K562 (cell line): ENCODE measurements around the gene MYO18A. TPM values are rescaled to one million over a fixed set of nuclear protein-coding genes. Genes with fewer than 3 reads are reported as not detected.

Source experiments
- ADNP ChIP-seq: fragments of 200-800 bp; sonication (Bioruptor generic); IDR thresholded peaks from 2 replicates; pipeline ENCODE4 v1.6.1; 2016; ENCODE audit warnings: missing genetic modification characterization, missing compliant biosample characterization
- CBFA2T2 ChIP-seq: fragments of 450-650 bp; conservative IDR thresholded peaks from 2 replicates; pipeline ENCODE4 v1.6.1; 2017; ENCODE audit warnings: mild to moderate bottlenecking
- CBX5 ChIP-seq: IDR thresholded peaks from 2 replicates; pipeline ENCODE4 v1.6.1; 2014; ENCODE audit warnings: low read depth, borderline replicate concordance
- CTCF ChIP-seq, 3 experiments: IDR thresholded peaks in 2 of 3; conservative IDR thresholded peaks in 1 of 3; 2 replicates each; pipeline ENCODE4 v1.5.1; 2011 to 2012; ENCODE audit warnings: low read length in 3 of 3, mild to moderate bottlenecking in 3 of 3, control low read depth in 2 of 3, improper control_type of control experiment in 1 of 3, inconsistent platforms in 1 of 3, low read depth in 1 of 3, mixed read lengths in 1 of 3, moderate library complexity in 1 of 3; ENCODE audit not compliant: insufficient read depth in 2 of 3
- DNMT1 ChIP-seq: fragments of 450-650 bp; IDR thresholded peaks from 2 replicates; pipeline ENCODE4 v1.6.1; 2016; ENCODE audit warnings: antibody characterized with exemption, mild to moderate bottlenecking
- FOSL1 ChIP-seq: fragments of 200-800 bp; sonication (Bioruptor generic); conservative IDR thresholded peaks from 2 replicates; pipeline ENCODE4 v1.6.1; 2016; ENCODE audit warnings: missing genetic modification characterization, missing compliant biosample characterization
- FOXK1 ChIP-seq: sonication (generic); formaldehyde crosslinking; IDR thresholded peaks from 2 replicates; pipeline ENCODE4 v1.8.0; 2022; ENCODE audit warnings: missing genetic modification reagents, mild to moderate bottlenecking, borderline replicate concordance
- HDAC3 ChIP-seq: fragments of 450-650 bp; IDR thresholded peaks from 2 replicates; pipeline ENCODE4 v1.6.1; 2018; ENCODE audit warnings: borderline replicate concordance, mild to moderate bottlenecking, moderate library complexity; ENCODE audit not compliant: partially characterized antibody
- HNRNPK ChIP-seq: fragments of 200-400 bp; formaldehyde crosslinking; IDR thresholded peaks from one replicate; pipeline ENCODE4 v1.6.1; 2018; ENCODE audit warnings: mild to moderate bottlenecking, low read depth, low read length; ENCODE audit not compliant: poor library complexity, severe bottlenecking
- HOXB6 ChIP-seq: fragments of 250-450 bp; sonication (Bioruptor Pico); IDR thresholded peaks from 2 replicates; pipeline ENCODE4 v1.5.1; 2022; ENCODE audit warnings: mild to moderate bottlenecking, borderline replicate concordance
- MAFF ChIP-seq: IDR thresholded peaks from 2 replicates; pipeline ENCODE4 v1.6.1; 2012; ENCODE audit warnings: low read length, improper control_type of control experiment
- PML ChIP-seq: IDR thresholded peaks from 2 replicates; pipeline ENCODE4 v1.6.1; 2012; ENCODE audit warnings: low read length, inconsistent platforms
- PRDM10 ChIP-seq: fragments of 450-650 bp; IDR thresholded peaks from 2 replicates; pipeline ENCODE4 v1.6.1; 2018; ENCODE audit not compliant: partially characterized antibody
- SIN3A ChIP-seq, 2 experiments: fragments of 150-350 bp in 1 of 2; IDR thresholded peaks; 2 replicates each; pipeline ENCODE4 v1.6.1; 2011 to 2016; ENCODE audit warnings: borderline replicate concordance in 2 of 2, low read depth in 2 of 2, low read length in 2 of 2, mild to moderate bottlenecking in 2 of 2, moderate library complexity in 2 of 2; ENCODE audit not compliant: control insufficient read depth in 1 of 2
- ZNF398 ChIP-seq: fragments of 250-450 bp; sonication (Bioruptor Pico); IDR thresholded peaks from 2 replicates; pipeline ENCODE4 v1.8.0; 2021; ENCODE audit warnings: moderate library complexity, mild to moderate bottlenecking, inconsistent platforms
- ZNF41 ChIP-seq: fragments of 250-450 bp; sonication (Bioruptor Pico); conservative IDR thresholded peaks from 2 replicates; pipeline ENCODE4 v1.4.0; 2020; ENCODE audit warnings: mild to moderate bottlenecking
- polyA plus RNA-seq, 8 experiments: library from polyadenylated mRNA; depleted of rRNA in 4 of 8; stranded (reverse) in 5 of 8; unstranded in 3 of 8; fragments of >200 nt; fragmentation: Nextera tagmentation in 2 of 8; fragmentation: Illumina TruSeq in 1 of 8; extraction: Ambion mirVana in 2 of 8; extraction: Trizol in 1 of 8; gene quantifications; 2 replicates each; pipeline versions ENCODE4 v1.2.1 to v1.2.3, GENCODE V29; 2011 to 2014; ENCODE audit warnings: inconsistent platforms in 1 of 8, missing spikeins in 1 of 8
- total RNA-seq, 7 experiments: library from RNA; depleted of rRNA in 6 of 7; stranded (reverse); fragments of >200 nt in 6 of 7; fragmentation: Illumina TruSeq in 2 of 7; extraction: Trizol in 2 of 7; gene quantifications; 2 replicates each; pipeline versions ENCODE4 v1.2.1 to v1.2.3, GENCODE V29; 2011 to 2021; ENCODE audit warnings: low replicate concordance in 1 of 7
- TF ChIP-seq, protein P1 (sequence below): fragments of 450-650 bp; IDR thresholded peaks from 2 replicates; pipeline ENCODE4 v1.6.1; 2016; ENCODE audit warnings: mild to moderate bottlenecking

The MYO18A gene
- total and polyA plus RNA-seq, 9 of the 15 experiments (the other 6 are each of a cell fraction or from before 2014, with no cell fraction given) = 2.5 to 65.4 (median 17.1) TPM

DNA sequence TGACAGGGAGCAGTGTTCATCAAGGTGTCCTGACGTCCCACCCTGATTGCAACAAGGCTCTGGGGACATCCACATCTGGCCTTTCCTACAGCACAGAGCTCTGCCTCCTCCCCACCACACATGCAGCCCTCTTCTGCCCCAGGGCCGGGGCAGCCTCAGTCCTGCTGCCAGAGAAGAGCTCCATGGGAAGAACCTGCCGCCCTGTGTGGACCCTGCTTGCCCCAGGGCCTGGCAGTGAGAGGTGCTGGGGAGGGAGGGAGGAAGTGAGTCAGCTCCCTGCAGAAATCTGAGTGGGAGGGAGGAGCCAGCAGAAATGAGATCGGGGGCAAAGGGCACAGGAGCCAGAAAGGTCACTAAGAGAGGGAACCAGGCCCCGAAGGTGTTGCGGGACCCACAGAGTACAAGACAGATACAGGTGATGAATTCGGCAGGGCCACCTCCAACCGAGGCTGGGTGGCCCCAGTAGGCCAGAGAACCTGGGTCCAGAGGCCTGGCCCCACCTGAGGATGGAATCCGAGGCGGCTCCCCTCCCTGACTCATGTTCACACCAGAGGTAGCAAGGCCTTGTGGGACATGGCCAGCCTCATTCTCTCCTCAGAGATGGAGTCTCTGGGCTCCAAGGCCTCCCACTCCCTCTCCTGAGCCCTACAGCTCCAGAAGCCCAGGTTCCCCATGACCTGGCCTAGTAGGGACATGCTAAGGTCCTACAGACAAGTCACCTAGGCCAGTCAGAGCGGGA, 24.8 kb downstream of the MYO18A start (continued):
- TF ChIP-seq PRDM10 (no peak), HDAC3 (no peak), MAFF (0 out of 2 replicates have a peak, but pooled peaks have one; percentile 6), DNMT1 (no peak), CBX5 (no peak), ADNP (tag) (no peak), ZNF41 (CRISPR knock-in tag) (no peak), FOSL1 (tag) (peak; percentile 80), HOXB6 (CRISPR knock-in tag) (no peak), PML (no peak), ZNF398 (CRISPR knock-in tag) (no peak), CTCF (IDR thresholded peaks at IDR 0.05 in 2 of 3, conservative IDR thresholded peaks at IDR 0.05 in 1 of 3; ENCODE audit: insufficient read depth in 2 of 3, low read depth in 1 of 3, low read length in 3 of 3) (0 out of 6 replicates have a peak, but pooled peaks of 1 of the 3 experiments have one; percentile 1), CBFA2T2 (no peak), HNRNPK (no peak), SIN3A (IDR thresholded peaks at IDR 0.05; ENCODE audit: borderline replicate concordance in 2 of 2, control insufficient read depth in 1 of 2, low read depth in 2 of 2, low read length in 2 of 2) (no peak), FOXK1 (CRISPR knock-in tag) (no peak)
- TF ChIP-seq, protein P1, sequence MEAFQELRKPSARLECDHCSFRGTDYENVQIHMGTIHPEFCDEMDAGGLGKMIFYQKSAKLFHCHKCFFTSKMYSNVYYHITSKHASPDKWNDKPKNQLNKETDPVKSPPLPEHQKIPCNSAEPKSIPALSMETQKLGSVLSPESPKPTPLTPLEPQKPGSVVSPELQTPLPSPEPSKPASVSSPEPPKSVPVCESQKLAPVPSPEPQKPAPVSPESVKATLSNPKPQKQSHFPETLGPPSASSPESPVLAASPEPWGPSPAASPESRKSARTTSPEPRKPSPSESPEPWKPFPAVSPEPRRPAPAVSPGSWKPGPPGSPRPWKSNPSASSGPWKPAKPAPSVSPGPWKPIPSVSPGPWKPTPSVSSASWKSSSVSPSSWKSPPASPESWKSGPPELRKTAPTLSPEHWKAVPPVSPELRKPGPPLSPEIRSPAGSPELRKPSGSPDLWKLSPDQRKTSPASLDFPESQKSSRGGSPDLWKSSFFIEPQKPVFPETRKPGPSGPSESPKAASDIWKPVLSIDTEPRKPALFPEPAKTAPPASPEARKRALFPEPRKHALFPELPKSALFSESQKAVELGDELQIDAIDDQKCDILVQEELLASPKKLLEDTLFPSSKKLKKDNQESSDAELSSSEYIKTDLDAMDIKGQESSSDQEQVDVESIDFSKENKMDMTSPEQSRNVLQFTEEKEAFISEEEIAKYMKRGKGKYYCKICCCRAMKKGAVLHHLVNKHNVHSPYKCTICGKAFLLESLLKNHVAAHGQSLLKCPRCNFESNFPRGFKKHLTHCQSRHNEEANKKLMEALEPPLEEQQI = no peak
